H1 (cell line): ENCODE results near the gene MRM2. TPM values are rescaled to one million over a fixed set of nuclear protein-coding genes. Genes with fewer than 3 reads are reported as not detected.

Source experiments
- CTCF ChIA-PET: fragments of 300-600 bp; sonication (Branson Sonifier 250); formaldehyde crosslinking; loops from one replicate; lab custom pipeline; 2021; ENCODE audit not compliant: partially characterized antibody; lab: Charles Lee
- POLR2A ChIA-PET: fragments of 300-600 bp; sonication (Branson Sonifier 250); formaldehyde crosslinking; loops from one replicate; lab custom pipeline; 2021; ENCODE audit warnings: inconsistent platforms; ENCODE audit not compliant: partially characterized antibody; lab: Charles Lee
- DNase-seq, 2 experiments: peaks; one replicate each; pipeline versions ENCODE4 v3.0.0 to v3.0.0-alpha.2; 2010 to 2022; ENCODE audit warnings: low spot score in 2 of 2, low read depth in 1 of 2, mixed read lengths in 1 of 2
- FAIRE-seq: peaks from 2 replicates; lab custom pipeline; 2011; peaks lifted over from hg19 to GRCh38; lab: Jason Lieb, UNC
- H2AFZ ChIP-seq: 2 replicates; pipeline ENCODE4 v1.8.1; 2012; ENCODE audit warnings: low read length, inconsistent platforms
- H2AK5ac ChIP-seq: 2 replicates; pipeline ENCODE4 v1.6.1; 2013; ENCODE audit warnings: low read depth, low read length
- H2BK120ac ChIP-seq: replicated peaks from 2 replicates; pipeline ENCODE3; 2013; ENCODE audit warnings: low read depth, low read length, inconsistent platforms
- H2BK12ac ChIP-seq: 2 replicates; pipeline ENCODE4 v1.6.1; 2013; ENCODE audit warnings: low read depth, low read length
- H2BK15ac ChIP-seq: 2 replicates; pipeline ENCODE4 v1.6.1; 2013; ENCODE audit warnings: low read length
- H2BK20ac ChIP-seq: 2 replicates; pipeline ENCODE4 v1.6.1; 2013; ENCODE audit warnings: low read length
- H2BK5ac ChIP-seq: 2 replicates; pipeline ENCODE4 v1.6.1; 2013; ENCODE audit warnings: low read depth, low read length
- H3K14ac ChIP-seq: 2 replicates; pipeline ENCODE4 v1.6.1; 2013; ENCODE audit warnings: inconsistent platforms; ENCODE audit not compliant: insufficient read length
- H3K18ac ChIP-seq: 2 replicates; pipeline ENCODE4 v1.6.1; 2013; ENCODE audit warnings: low read length; ENCODE audit errors: extremely low read depth
- H3K23ac ChIP-seq: 2 replicates; pipeline ENCODE4 v1.6.1; 2013; ENCODE audit warnings: inconsistent platforms; ENCODE audit not compliant: insufficient read length
- H3K23me2 ChIP-seq: 2 replicates; pipeline ENCODE4 v1.6.1; 2013; ENCODE audit warnings: low read depth, low read length
- H3K27ac ChIP-seq: 2 replicates; pipeline ENCODE4 v1.6.1; 2011; ENCODE audit warnings: low read depth, low read length, inconsistent platforms
- H3K27me3 ChIP-seq, 4 experiments: replicated peaks in 1 of 4; 1 replicate in 1 of 4; 2 replicates in 3 of 4; pipeline versions ENCODE4 v1.6.1 to v1.8.1; 2011 to 2013; ENCODE audit warnings: low read length in 3 of 4, mild to moderate bottlenecking in 3 of 4, inconsistent platforms in 2 of 4, mixed read lengths in 2 of 4, moderate library complexity in 1 of 4; ENCODE audit not compliant: control insufficient read depth in 3 of 4, insufficient read depth in 3 of 4; ENCODE audit errors: extremely low read depth in 1 of 4
- H3K36me3 ChIP-seq, 4 experiments: 2 replicates each; pipeline versions ENCODE4 v1.6.1 to v1.8.1; 2011 to 2013; ENCODE audit warnings: mild to moderate bottlenecking in 4 of 4, low read length in 3 of 4, moderate library complexity in 2 of 4, control low read depth in 1 of 4, inconsistent platforms in 1 of 4; ENCODE audit not compliant: insufficient read depth in 4 of 4, control insufficient read depth in 2 of 4
- H3K4ac ChIP-seq: replicated peaks from 2 replicates; pipeline ENCODE3; 2013; ENCODE audit warnings: low read length, low read depth, mixed read lengths, inconsistent platforms; ENCODE audit not compliant: insufficient read length
- H3K4me1 ChIP-seq, 4 experiments: replicated peaks in 1 of 4; 1 replicate in 1 of 4; 2 replicates in 3 of 4; pipeline versions ENCODE4 v1.6.1 to v1.8.1; 2011 to 2013; ENCODE audit warnings: low read length in 3 of 4, inconsistent platforms in 2 of 4, mixed read lengths in 1 of 4; ENCODE audit not compliant: insufficient read depth in 4 of 4, control insufficient read depth in 3 of 4
- H3K4me2 ChIP-seq, 2 experiments: 2 replicates each; pipeline versions ENCODE4 v1.6.1 to v1.8.1; 2011 to 2013; ENCODE audit warnings: low read depth in 2 of 2, low read length in 2 of 2, control low read depth in 1 of 2, inconsistent platforms in 1 of 2, mild to moderate bottlenecking in 1 of 2; ENCODE audit not compliant: insufficient read depth in 1 of 2
- H3K4me3 ChIP-seq, 4 experiments: fragments of 200-600, 300-600 bp in 1 of 4; sonication (generic), shearing (Covaris generic), sonication (Bioruptor Twin) in 1 of 4; 2 replicates each; pipeline versions ENCODE4 v1.5.1 to v1.8.1; 2011 to 2016; ENCODE audit warnings: low read length in 4 of 4, low read depth in 3 of 4, control low read depth in 2 of 4, inconsistent platforms in 2 of 4, mild to moderate bottlenecking in 2 of 4, mixed read lengths in 1 of 4, moderate library complexity in 1 of 4; ENCODE audit not compliant: insufficient read depth in 2 of 4; ENCODE audit errors: extremely low read depth in 1 of 4
- H3K56ac ChIP-seq: replicated peaks from 2 replicates; pipeline ENCODE3; 2013; ENCODE audit warnings: low read depth, mild to moderate bottlenecking, mixed read lengths, low read length, inconsistent platforms; ENCODE audit not compliant: insufficient read length
- H3K79me1 ChIP-seq: 2 replicates; pipeline ENCODE4 v1.6.1; 2013; ENCODE audit warnings: low read depth, low read length, control low read depth
- H3K79me2 ChIP-seq, 2 experiments: 2 replicates each; pipeline versions ENCODE4 v1.6.1 to v1.8.1; 2012 to 2013; ENCODE audit warnings: low read length in 2 of 2, mild to moderate bottlenecking in 2 of 2, inconsistent platforms in 1 of 2; ENCODE audit not compliant: insufficient read depth in 2 of 2, control insufficient read depth in 1 of 2
- H3K9ac ChIP-seq, 4 experiments: replicated peaks in 1 of 4; 1 replicate in 1 of 4; 2 replicates in 3 of 4; pipeline versions ENCODE4 v1.6.1 to v1.8.1; 2011 to 2013; ENCODE audit warnings: low read depth in 3 of 4, low read length in 3 of 4, control low read depth in 2 of 4, mild to moderate bottlenecking in 2 of 4, moderate library complexity in 2 of 4, inconsistent platforms in 1 of 4; ENCODE audit errors: extremely low read depth in 1 of 4
- H3K9me3 ChIP-seq, 2 experiments: 2 replicates each; pipeline versions ENCODE4 v1.6.1 to v1.8.1; 2012 to 2013; ENCODE audit warnings: mild to moderate bottlenecking in 2 of 2, moderate library complexity in 2 of 2, control low read depth in 1 of 2, inconsistent platforms in 1 of 2, low read depth in 1 of 2, low read length in 1 of 2, mixed read lengths in 1 of 2; ENCODE audit not compliant: insufficient read depth in 2 of 2
- H4K20me1 ChIP-seq, 2 experiments: replicated peaks in 1 of 2; 2 replicates each; pipeline versions ENCODE3 to v1.8.1; 2011 to 2013; ENCODE audit warnings: inconsistent platforms in 2 of 2, low read length in 2 of 2, mild to moderate bottlenecking in 1 of 2; ENCODE audit not compliant: insufficient read depth in 2 of 2, control insufficient read depth in 1 of 2
- H4K5ac ChIP-seq: 2 replicates; pipeline ENCODE4 v1.6.1; 2013; ENCODE audit warnings: low read length, low read depth, mixed read lengths, inconsistent platforms; ENCODE audit not compliant: insufficient read length
- H4K8ac ChIP-seq: 2 replicates; pipeline ENCODE4 v1.8.0; 2013; ENCODE audit warnings: mild to moderate bottlenecking, moderate library complexity, low read length, inconsistent platforms; ENCODE audit not compliant: insufficient read depth; ENCODE audit errors: extremely low read depth
- H4K91ac ChIP-seq: replicated peaks from 2 replicates; pipeline ENCODE3; 2013; ENCODE audit warnings: low read length, mixed read lengths, inconsistent platforms; ENCODE audit not compliant: insufficient read length
- POLR2AphosphoS5 ChIP-seq: IDR thresholded peaks from 2 replicates; pipeline ENCODE4 v1.6.1; 2011; ENCODE audit warnings: low read depth, low read length
- RAD21 ChIP-seq, 2 experiments: IDR thresholded peaks in 1 of 2; conservative IDR thresholded peaks in 1 of 2; 2 replicates each; pipeline ENCODE4 v1.6.1; 2011; ENCODE audit warnings: low read depth in 2 of 2, low read length in 2 of 2, improper control_type of control experiment in 1 of 2, inconsistent platforms in 1 of 2, mild to moderate bottlenecking in 1 of 2, moderate library complexity in 1 of 2
- WGBS, 2 experiments: shearing (Covaris generic) in 1 of 2; methylation state at CpG; one replicate each; pipeline versions ENCODE4 v1.1.6 to v1.1.7; 2013 to 2015; ENCODE audit warnings: low lambda C conversion rate in 2 of 2, mixed read lengths in 2 of 2, inconsistent platforms in 1 of 2, low coverage in 1 of 2, missing lambda C conversion rate in 1 of 2; ENCODE audit not compliant: insufficient replicate concordance in 2 of 2, insufficient coverage in 1 of 2, insufficient read length in 1 of 2; ENCODE audit errors: extremely low coverage in 1 of 2, missing lambda C conversion rate in 1 of 2; 5-methylcytosine and 5-hydroxymethylcytosine counted together
- polyA plus RNA-seq, 7 experiments: library from polyadenylated mRNA; depleted of rRNA in 3 of 7; stranded (reverse) in 5 of 7; unstranded in 2 of 7; fragments of >200 nt in 5 of 7; fragments of 200-250 nt in 2 of 7; gene quantifications; 1 replicate in 5 of 7; 2 replicates in 1 of 7; 4 replicates in 1 of 7; pipeline versions ENCODE4 v1.2.1 to v1.2.3, GENCODE V29; 2011 to 2013; ENCODE audit warnings: missing spikeins in 2 of 7, mixed read lengths in 2 of 7
- total RNA-seq: library from RNA; stranded (reverse); fragmentation: NEBNext Ultra II Directional; extraction: Animal tissue kit (Norgen Biotek cat#: 25700); gene quantifications from 2 replicates; pipeline ENCODE4 v1.2.1, GENCODE V29; 2021

The MRM2 gene
- total and polyA plus RNA-seq, 2 of the 8 experiments (the other 6 are each of a cell fraction or from before 2014, with no cell fraction given) = 17.2 to 38.6 TPM

DNA sequence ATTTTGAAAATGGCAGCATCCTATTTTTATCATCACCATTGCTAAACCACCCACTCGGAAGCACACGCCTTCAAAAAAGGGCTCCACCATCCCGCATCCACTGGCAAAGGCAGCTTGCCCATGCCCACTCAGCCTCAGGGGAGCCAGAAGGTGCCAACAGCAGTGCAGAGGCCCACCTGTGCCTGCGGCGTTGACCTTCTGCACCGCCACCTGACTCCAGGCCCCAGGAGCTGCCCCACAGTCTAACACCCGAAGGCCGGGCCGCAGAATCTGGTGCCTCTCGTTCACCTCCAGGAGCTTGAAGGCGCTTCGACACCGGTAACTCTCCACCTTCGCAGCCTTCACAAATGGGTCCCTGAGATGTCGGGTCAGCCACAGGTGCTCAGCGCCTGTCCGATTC is 2.8 kb downstream of the MRM2 start:
- Histone ChIP-seq H3K23ac (no peak overlapping the region), H3K23me2 (peaks cover 3% of the 10 kb centered on the region; the same call in 1 of the 2 replicates), H3K79me1 (peaks cover 2% of the 10 kb centered on the region; the same call in 1 of the 2 replicates), H3K27me3 (no peaks in the 10 kb centered on the region; a peak in 1 of 7 replicates), H3K4me1 (peaks cover 0 to 9% (median 4%) of the 10 kb centered on the region in 4 experiments; a peak in 4 of 7 replicates), H3K36me3 (peaks cover 18 to 46% (median 37%) of the 10 kb centered on the region in 4 experiments), H3K27ac (no peak overlapping the region), H4K5ac (no peak overlapping the region), H2BK120ac (no peak overlapping the region), H4K8ac (no peak overlapping the region), H3K4me3 (no peak overlapping the region), H4K20me1 (peaks cover 0 to 8% of the 10 kb centered on the region in 2 experiments), H2BK20ac (no peak overlapping the region), H3K14ac (no peak overlapping the region), H3K18ac (no peak overlapping the region), H3K9ac (no peak overlapping the region), H2AFZ (no peak overlapping the region), H3K56ac (no peak overlapping the region), H3K79me2 (peaks cover 0 to 24% of the 10 kb centered on the region in 2 experiments; a peak in 2 of 4 replicates), H3K9me3 (no peaks in the 10 kb centered on the region), H2BK15ac (no peak overlapping the region), H4K91ac (no peak overlapping the region), H2BK5ac (no peak overlapping the region), H3K4ac (no peak overlapping the region), H2BK12ac (no peak overlapping the region), H3K4me2 (no peak overlapping the region), H2AK5ac (no peak overlapping the region)
- CTCF ChIA-PET = interaction anchor here (3.2 kb wide), 1 partner anchor 109 kb away, joined by 16 read pairs; no protein-coding TSS in a partner anchor
- no peak for TF ChIP-seq RAD21 (IDR thresholded peaks at IDR 0.05 in 1 of 2, conservative IDR thresholded peaks at IDR 0.05 in 1 of 2; ENCODE audit: low read depth in 2 of 2, low read length in 2 of 2)
- no peak for TF ChIP-seq POLR2AphosphoS5
- no peak for DNase-seq
- no peak for FAIRE-seq
- 95% methylated on average over 17 of the region's 17 CpGs; no CpG with 5 or more reads in 1 of the 2 experiments for WGBS, 2 experiments
- POLR2A ChIA-PET = interaction anchor here (1.0 to 1.2 kb wide), 2 partner anchors 9 to 105 kb away, joined by 3 read pairs; no protein-coding TSS in a partner anchor
